Erythroblast (primary cell): Measurements from ENCODE around the gene SYT5.
"Not testable (repeated sequence)": the region's sequence is repeated elsewhere in the genome, so short reads cannot be mapped to it uniquely, and the experiment has no call there.

Experiments
- GATA1 ChIP-seq: IDR thresholded peaks from 2 replicates; pipeline ENCODE4 v1.6.1; 2011; ENCODE audit warnings: low read depth, mild to moderate bottlenecking, control low read depth, low read length, moderate library complexity
- POLR2A ChIP-seq: IDR thresholded peaks from 2 replicates; pipeline ENCODE4 v1.6.1; 2011; ENCODE audit warnings: mild to moderate bottlenecking, low read length

GRCh38 chr19:55224679-55225414 is 44.8 kb upstream of the SYT5 start:
- not testable (repeated sequence) for TF ChIP-seq POLR2A, GATA1
